Nephron progenitor cell (in vitro differentiated cells): ENCODE measurements around the gene FBXO42.

ENCODE experiments used
- DNase-seq: peaks from one replicate; pipeline ENCODE4 v3.0.0; 2021
- H3K27ac Mint-ChIP-seq: 2 replicates; pipeline ENCODE4 v1.8.0; 2021; ENCODE audit warnings: mild to moderate bottlenecking, moderate library complexity, mixed read lengths
- H3K27me3 Mint-ChIP-seq: 2 replicates; pipeline ENCODE4 v1.8.0; 2021; ENCODE audit warnings: mild to moderate bottlenecking, low read depth, mixed read lengths; ENCODE audit not compliant: poor library complexity
- H3K36me3 Mint-ChIP-seq: 2 replicates; pipeline ENCODE4 v1.8.0; 2021; ENCODE audit warnings: low read depth, mixed read lengths
- H3K4me1 Mint-ChIP-seq: 2 replicates; pipeline ENCODE4 v1.8.0; 2021; ENCODE audit warnings: mixed read lengths
- H3K4me3 Mint-ChIP-seq: 2 replicates; pipeline ENCODE4 v1.8.0; 2021; ENCODE audit warnings: mild to moderate bottlenecking, moderate library complexity, mixed read lengths
- H3K9me3 Mint-ChIP-seq: 2 replicates; pipeline ENCODE4 v1.8.0; 2021; ENCODE audit warnings: mild to moderate bottlenecking, moderate library complexity, mixed read lengths
- TF ChIP-seq, protein P1 (sequence below): fragments of 200-600 bp; sonication (generic); IDR thresholded peaks from 2 replicates; pipeline ENCODE4 v1.5.0; 2021; ENCODE audit warnings: antibody characterized with exemption

The FBXO42 gene

GRCh38 chr1:16393570-16394521, 41.6 kb upstream of the FBXO42 start:
- DNase-seq = no peak
- Mint-ChIP-seq H3K4me1 (peaks cover 46% of the 10 kb centered on the region), H3K27ac (peak overlapping the region; percentile 77), H3K9me3 (no peaks in the 10 kb centered on the region), H3K36me3 (peaks cover 28% of the 10 kb centered on the region), H3K27me3 (no peaks in the 10 kb centered on the region), H3K4me3 (no peak overlapping the region)
- TF ChIP-seq, protein P1, sequence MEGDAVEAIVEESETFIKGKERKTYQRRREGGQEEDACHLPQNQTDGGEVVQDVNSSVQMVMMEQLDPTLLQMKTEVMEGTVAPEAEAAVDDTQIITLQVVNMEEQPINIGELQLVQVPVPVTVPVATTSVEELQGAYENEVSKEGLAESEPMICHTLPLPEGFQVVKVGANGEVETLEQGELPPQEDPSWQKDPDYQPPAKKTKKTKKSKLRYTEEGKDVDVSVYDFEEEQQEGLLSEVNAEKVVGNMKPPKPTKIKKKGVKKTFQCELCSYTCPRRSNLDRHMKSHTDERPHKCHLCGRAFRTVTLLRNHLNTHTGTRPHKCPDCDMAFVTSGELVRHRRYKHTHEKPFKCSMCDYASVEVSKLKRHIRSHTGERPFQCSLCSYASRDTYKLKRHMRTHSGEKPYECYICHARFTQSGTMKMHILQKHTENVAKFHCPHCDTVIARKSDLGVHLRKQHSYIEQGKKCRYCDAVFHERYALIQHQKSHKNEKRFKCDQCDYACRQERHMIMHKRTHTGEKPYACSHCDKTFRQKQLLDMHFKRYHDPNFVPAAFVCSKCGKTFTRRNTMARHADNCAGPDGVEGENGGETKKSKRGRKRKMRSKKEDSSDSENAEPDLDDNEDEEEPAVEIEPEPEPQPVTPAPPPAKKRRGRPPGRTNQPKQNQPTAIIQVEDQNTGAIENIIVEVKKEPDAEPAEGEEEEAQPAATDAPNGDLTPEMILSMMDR = no peak

DNA sequence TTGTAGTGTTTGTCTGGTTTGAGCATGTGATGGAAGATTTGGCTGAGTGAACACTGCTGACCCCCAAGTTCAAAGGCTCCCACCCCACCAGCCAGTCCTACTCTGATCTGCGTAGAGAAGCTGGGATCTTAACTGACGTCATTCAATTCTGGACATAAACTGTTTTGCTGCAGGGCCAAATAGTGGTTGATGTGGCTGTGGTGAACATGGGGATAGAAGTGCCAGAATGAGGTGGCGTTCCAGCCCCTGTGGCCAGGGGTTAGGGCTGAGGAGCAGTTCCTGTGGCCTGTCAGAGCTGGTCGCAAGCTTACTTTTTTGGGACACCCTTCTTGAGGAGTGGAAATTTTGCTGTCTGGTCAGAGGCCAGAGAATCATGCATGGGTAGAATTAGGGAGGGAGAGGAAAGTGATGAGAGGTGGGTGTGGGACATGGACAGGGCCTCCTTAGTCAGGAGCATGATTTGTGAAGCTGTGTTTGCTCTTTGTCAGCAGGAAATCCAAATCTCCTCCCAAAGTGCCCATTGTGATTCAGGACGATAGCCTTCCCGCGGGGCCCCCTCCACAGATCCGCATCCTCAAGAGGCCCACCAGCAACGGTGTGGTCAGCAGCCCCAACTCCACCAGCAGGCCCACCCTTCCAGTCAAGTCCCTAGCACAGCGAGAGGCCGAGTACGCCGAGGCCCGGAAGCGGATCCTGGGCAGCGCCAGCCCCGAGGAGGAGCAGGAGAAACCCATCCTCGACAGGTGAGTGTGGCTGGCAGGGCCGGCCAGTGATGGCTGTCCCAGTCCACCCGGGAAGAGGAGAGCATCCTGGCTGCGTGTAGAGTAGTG, 40.7 kb upstream of the FBXO42 start:
- TF ChIP-seq, protein P1 = no peak
- Mint-ChIP-seq H3K9me3 (no peaks in the 10 kb centered on the region), H3K4me3 (no peak overlapping the region), H3K27ac (peak overlapping the region; percentile 89), H3K36me3 (peaks cover 28% of the 10 kb centered on the region), H3K4me1 (peaks cover 46% of the 10 kb centered on the region), H3K27me3 (no peaks in the 10 kb centered on the region)
- no peak for DNase-seq

- peaks cover 51% of the 10 kb centered on the region for H3K4me1 Mint-ChIP-seq
- DNase-seq = no peak
- TF ChIP-seq, protein P1 = no peak
- no peaks in the 10 kb centered on the region for H3K9me3 Mint-ChIP-seq
- H3K27me3 Mint-ChIP-seq = no peaks in the 10 kb centered on the region
- H3K4me3 Mint-ChIP-seq = no peak overlapping the region
- peaks cover 38% of the 10 kb centered on the region for H3K36me3 Mint-ChIP-seq
- peak overlapping the region; percentile 37 for H3K27ac Mint-ChIP-seq
These were observed 39.1 kb upstream of the FBXO42 start for GRCh38 chr1:16391411-16391810.

DNA sequence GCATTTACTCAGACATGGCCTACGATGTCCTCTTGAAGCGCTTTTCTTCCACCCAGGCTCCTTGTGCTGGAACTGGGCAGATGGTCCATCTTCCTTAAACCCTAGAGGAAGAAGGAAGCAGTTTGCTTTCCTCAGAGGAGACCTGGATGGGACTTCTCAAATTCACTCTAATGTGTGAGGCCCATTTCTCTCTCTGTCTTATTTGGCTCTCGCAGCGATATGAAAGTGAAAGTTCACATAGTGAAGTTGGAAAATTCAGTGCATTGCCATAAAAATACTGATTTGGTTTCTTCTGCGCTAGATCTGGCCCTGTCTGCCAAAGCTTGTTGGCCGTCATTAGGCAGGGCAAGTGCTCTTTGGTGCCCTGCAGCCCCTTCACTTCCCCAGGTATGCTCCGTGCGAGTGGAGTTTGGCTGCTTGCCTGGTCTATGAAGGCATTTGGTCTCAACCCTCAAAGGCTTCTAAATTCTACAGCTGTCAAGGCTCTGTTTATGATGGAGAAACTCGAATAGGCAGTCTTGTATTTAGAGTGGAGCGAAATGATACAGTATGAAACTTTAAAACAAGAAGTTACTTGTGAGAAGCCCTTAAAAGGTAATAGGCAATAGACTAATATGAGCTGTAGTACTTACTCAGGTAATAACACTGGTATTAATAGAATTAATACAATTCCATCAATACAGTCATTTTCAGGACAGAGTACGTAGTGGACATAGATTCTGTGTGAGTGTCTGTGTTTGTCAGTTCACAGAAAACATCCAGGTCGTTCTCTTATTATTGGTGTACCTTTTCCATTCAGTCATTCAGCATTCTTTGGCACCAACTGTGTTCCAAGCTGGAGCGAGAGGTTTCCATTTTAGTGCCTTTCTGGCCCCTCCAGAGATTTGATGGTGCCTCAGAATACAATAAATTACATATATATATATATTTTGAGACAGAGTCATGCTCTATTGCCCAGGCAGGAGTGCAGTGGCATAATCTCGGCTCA, 35.2 kb upstream of the FBXO42 start:
- Mint-ChIP-seq H3K4me1 (peaks cover 59% of the 10 kb centered on the region), H3K36me3 (peaks cover 31% of the 10 kb centered on the region), H3K27me3 (no peaks in the 10 kb centered on the region), H3K4me3 (no peak overlapping the region), H3K9me3 (peaks cover 3% of the 10 kb centered on the region), H3K27ac (no peak overlapping the region)
- DNase-seq = no peak
- TF ChIP-seq, protein P1 = no peak

DNA sequence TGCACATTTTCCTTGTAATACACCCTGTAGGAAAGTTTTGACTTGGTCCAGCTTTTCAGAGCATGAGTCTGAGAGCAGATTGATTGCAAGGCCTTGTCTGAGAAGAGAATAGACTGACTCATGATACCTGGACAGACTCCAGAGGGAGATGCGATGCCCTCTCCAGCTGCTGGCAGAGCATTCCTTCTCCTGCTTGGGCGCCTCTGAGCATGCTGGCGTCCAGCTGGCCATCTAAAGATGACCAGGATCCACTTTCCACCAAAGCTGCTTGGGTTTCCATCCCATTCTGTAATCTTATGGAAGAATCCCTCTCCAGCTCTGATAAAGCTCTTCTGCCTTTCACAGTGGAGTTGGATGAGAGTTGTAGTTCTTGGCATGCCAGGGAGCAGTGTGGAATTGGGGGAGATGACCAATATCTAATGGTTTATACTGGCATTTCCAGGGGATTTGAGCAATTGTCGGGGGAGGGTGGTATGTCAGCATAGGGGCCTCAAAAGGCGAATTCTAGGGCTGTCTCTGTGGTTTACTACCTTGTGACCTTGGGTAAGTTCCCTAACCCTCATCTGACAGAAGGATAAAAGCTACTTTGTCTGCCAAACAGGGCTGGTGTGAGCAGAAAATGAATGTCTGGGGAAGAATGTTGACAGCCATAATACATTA, 34.3 kb upstream of the FBXO42 start:
- peaks cover 34% of the 10 kb centered on the region for H3K36me3 Mint-ChIP-seq
- H3K4me1 Mint-ChIP-seq = peaks cover 50% of the 10 kb centered on the region
- no peaks in the 10 kb centered on the region for H3K27me3 Mint-ChIP-seq
- H3K27ac Mint-ChIP-seq = peak overlapping the region; percentile 2
- H3K4me3 Mint-ChIP-seq = no peak overlapping the region
- TF ChIP-seq, protein P1 = no peak
- peaks cover 3% of the 10 kb centered on the region for H3K9me3 Mint-ChIP-seq
- DNase-seq = no peak
